Liver (tissue), 9 donors: ENCODE measurements around the gene ABTB2. TPM values are rescaled to one million over a fixed set of nuclear protein-coding genes. Genes with fewer than 3 reads are reported as not detected.

Experiments
- DNase-seq: peaks from one replicate; pipeline ENCODE4 v3.0.0-alpha.2; 2017; ENCODE audit warnings: low spot score
- H3K27ac ChIP-seq, 2 donors: one replicate each; pipeline ENCODE4 v1.7.0; 2013; ENCODE audit warnings: inconsistent platforms in 2 of 2, low read length in 2 of 2, control low read depth in 1 of 2, low read depth in 1 of 2, mild to moderate bottlenecking in 1 of 2
- H3K27me3 ChIP-seq, 4 donors: one replicate each; pipeline versions ENCODE4 v1.6.1 to v1.7.0; 2013; ENCODE audit warnings: low read length in 3 of 4, inconsistent platforms in 1 of 4, mild to moderate bottlenecking in 1 of 4, moderate library complexity in 1 of 4; ENCODE audit not compliant: control insufficient read depth in 4 of 4, insufficient read depth in 4 of 4
- H3K36me3 ChIP-seq, 4 donors: one replicate each; pipeline versions ENCODE4 v1.6.1 to v1.7.0; 2013; ENCODE audit warnings: low read length in 3 of 4, mild to moderate bottlenecking in 3 of 4, low read depth in 1 of 4, moderate library complexity in 1 of 4; ENCODE audit not compliant: control insufficient read depth in 4 of 4, insufficient read depth in 3 of 4
- H3K4me1 ChIP-seq, 4 donors: one replicate each; pipeline versions ENCODE4 v1.6.1 to v1.7.0; 2013; ENCODE audit warnings: low read length in 3 of 4, mild to moderate bottlenecking in 3 of 4, moderate library complexity in 1 of 4; ENCODE audit not compliant: control insufficient read depth in 4 of 4, insufficient read depth in 4 of 4
- H3K4me3 ChIP-seq, 3 donors: one replicate each; pipeline versions ENCODE4 v1.6.1 to v1.7.0; 2013; ENCODE audit warnings: low read length in 3 of 3, control low read depth in 1 of 3, low read depth in 1 of 3, mild to moderate bottlenecking in 1 of 3
- H3K9ac ChIP-seq, 2 donors: one replicate each; pipeline ENCODE4 v1.7.0; 2013; ENCODE audit warnings: low read length in 2 of 2, mild to moderate bottlenecking in 2 of 2, moderate library complexity in 2 of 2, control low read depth in 1 of 2, low read depth in 1 of 2
- H3K9me3 ChIP-seq, 4 donors: one replicate each; pipeline versions ENCODE4 v1.6.1 to v1.7.0; 2013; ENCODE audit warnings: low read length in 3 of 4; ENCODE audit not compliant: control insufficient read depth in 4 of 4
- ATF3 ChIP-seq: IDR thresholded peaks from 2 replicates; pipeline ENCODE4 v1.6.1; 2016; ENCODE audit warnings: antibody characterized with exemption
- CTCF ChIP-seq: fragments of 150-350 bp; IDR thresholded peaks from 2 replicates; pipeline ENCODE4 v1.5.1; 2017; ENCODE audit warnings: improper control_type of control experiment, low read depth, low read length; ENCODE audit not compliant: missing input control
- EGR1 ChIP-seq, 2 donors: IDR thresholded peaks; 2 replicates each; pipeline ENCODE4 v1.6.1; 2016 to 2018; ENCODE audit warnings: antibody characterized with exemption in 2 of 2, low read depth in 2 of 2
- FOXA1 ChIP-seq: IDR thresholded peaks from 2 replicates; pipeline ENCODE4 v1.6.1; 2016; ENCODE audit warnings: antibody characterized with exemption
- GABPA ChIP-seq, 2 donors: IDR thresholded peaks in 1 of 2; conservative IDR thresholded peaks in 1 of 2; 2 replicates each; pipeline ENCODE4 v1.6.1; 2016; ENCODE audit warnings: antibody characterized with exemption in 2 of 2, mild to moderate bottlenecking in 1 of 2, moderate library complexity in 1 of 2
- HNF4A ChIP-seq, 2 donors: conservative IDR thresholded peaks; 2 replicates each; pipeline ENCODE4 v1.6.1; 2016; ENCODE audit warnings: antibody characterized with exemption in 2 of 2, mild to moderate bottlenecking in 2 of 2
- HNF4G ChIP-seq: IDR thresholded peaks from 2 replicates; pipeline ENCODE4 v1.6.1; 2016; ENCODE audit warnings: antibody characterized with exemption
- JUND ChIP-seq, 2 donors: IDR thresholded peaks; 2 replicates each; pipeline ENCODE4 v1.6.1; 2016; ENCODE audit warnings: antibody characterized with exemption in 2 of 2
- MAX ChIP-seq: IDR thresholded peaks from 2 replicates; pipeline ENCODE4 v1.6.1; 2016; ENCODE audit warnings: antibody characterized with exemption
- NR2F2 ChIP-seq: IDR thresholded peaks from 2 replicates; pipeline ENCODE4 v1.6.1; 2016; ENCODE audit warnings: antibody characterized with exemption
- RAD21 ChIP-seq, 2 donors: IDR thresholded peaks; 2 replicates each; pipeline ENCODE4 v1.6.1; 2016; ENCODE audit warnings: antibody characterized with exemption in 2 of 2, mild to moderate bottlenecking in 2 of 2
- REST ChIP-seq: IDR thresholded peaks from 2 replicates; pipeline ENCODE4 v1.6.1; 2016; ENCODE audit warnings: antibody characterized with exemption, mild to moderate bottlenecking
- RXRA ChIP-seq, 2 donors: IDR thresholded peaks; 2 replicates each; pipeline ENCODE4 v1.6.1; 2017 to 2018; ENCODE audit warnings: antibody characterized with exemption in 2 of 2, mild to moderate bottlenecking in 1 of 2
- TAF1 ChIP-seq: conservative IDR thresholded peaks from 2 replicates; pipeline ENCODE4 v1.6.1; 2016; ENCODE audit warnings: antibody characterized with exemption, mild to moderate bottlenecking
- YY1 ChIP-seq: IDR thresholded peaks from 2 replicates; pipeline ENCODE4 v1.6.1; 2016; ENCODE audit warnings: antibody characterized with exemption, mild to moderate bottlenecking
- ZBTB33 ChIP-seq: IDR thresholded peaks from 2 replicates; pipeline ENCODE4 v1.6.1; 2016; ENCODE audit warnings: antibody characterized with exemption
- WGBS: extraction: QIAGEN DNeasy Blood & Tissue Kit; methylation state at CpG from one replicate; pipeline ENCODE4 v1.1.7; 2013; 5-methylcytosine and 5-hydroxymethylcytosine counted together
- polyA plus RNA-seq, 2 donors: library from polyadenylated mRNA; stranded (reverse) in 1 of 2; unstranded in 1 of 2; fragments of 200-250 nt in 1 of 2; fragments of >200 nt in 1 of 2; fragmentation: Nextera tagmentation in 1 of 2; extraction: Ambion mirVana in 1 of 2; gene quantifications; one replicate each; pipeline versions ENCODE4 v1.2.1 to v1.2.3, GENCODE V29; 2013 to 2015
- total RNA-seq, 2 donors: library from RNA; depleted of rRNA; stranded (reverse); fragments of >200 nt; gene quantifications; one replicate each; pipeline ENCODE4 v1.2.3, GENCODE V29; 2014
- donor health status: healthy.
- donor health status: healthy.
- donor health status: healthy.
- donor health status: healthy.
- donor health status: healthy.

The ABTB2 gene
- total and polyA plus RNA-seq, 4 donors = 2.4 to 8.9 (median 6.1) TPM

GRCh38 chr11:34351687-34352469 is 5.9 kb downstream of the ABTB2 start:
- H3K4me1 ChIP-seq = peaks cover 5 to 61% (median 28%) of the 10 kb centered on the region in 4 donors
- H3K27ac ChIP-seq = no peak overlapping the region
- no peak for DNase-seq
- H3K9ac ChIP-seq = no peak overlapping the region
- no peaks in the 10 kb centered on the region for H3K27me3 ChIP-seq
- H3K9me3 ChIP-seq = no peaks in the 10 kb centered on the region
- no peak overlapping the region for H3K4me3 ChIP-seq
- TF ChIP-seq REST (no peak), NR2F2 (no peak), YY1 (no peak), ATF3 (no peak), MAX (no peak), TAF1 (no peak), RAD21 (IDR thresholded peaks at IDR 0.05) (no peak), EGR1 (IDR thresholded peaks at IDR 0.05; ENCODE audit: low read depth in 2 of 2) (no peak), JUND (IDR thresholded peaks at IDR 0.05) (no peak), RXRA (IDR thresholded peaks at IDR 0.05) (no peak), HNF4A (conservative IDR thresholded peaks at IDR 0.05) (no peak)
- WGBS = 91% methylated on average over 4 of the region's 4 CpGs
- H3K36me3 ChIP-seq = no peaks in the 10 kb centered on the region

GRCh38 chr11:34351051-34351450 is 6.8 kb downstream of the ABTB2 start:
- no peak overlapping the region for H3K9ac ChIP-seq
- no peaks in the 10 kb centered on the region for H3K27me3 ChIP-seq
- no peaks in the 10 kb centered on the region for H3K36me3 ChIP-seq
- 89% methylated on average over 3 of the region's 3 CpGs for WGBS
- no peak overlapping the region for H3K4me3 ChIP-seq
- no peak for TF ChIP-seq FOXA1
- TF ChIP-seq NR2F2 = no peak
- TF ChIP-seq MAX = no peak
- no peak for TF ChIP-seq YY1
- TF ChIP-seq HNF4G = no peak
- no peak for TF ChIP-seq REST
- TF ChIP-seq JUND (IDR thresholded peaks at IDR 0.05) = no peak
- TF ChIP-seq CTCF = no peak
- no peak for TF ChIP-seq ZBTB33
- no peak for TF ChIP-seq RAD21 (IDR thresholded peaks at IDR 0.05)
- no peak for TF ChIP-seq HNF4A (conservative IDR thresholded peaks at IDR 0.05)
- TF ChIP-seq GABPA (IDR thresholded peaks at IDR 0.05 in 1 of 2, conservative IDR thresholded peaks at IDR 0.05 in 1 of 2) = no peak
- no peak for TF ChIP-seq TAF1
- H3K4me1 ChIP-seq = peaks cover 10 to 59% (median 24%) of the 10 kb centered on the region in 4 donors
- H3K27ac ChIP-seq = no peak overlapping the region
- DNase-seq = no peak
- H3K9me3 ChIP-seq = no peaks in the 10 kb centered on the region
